Activated T-cell treated with anti-CD3 and anti-CD28 coated beads, Interleukin-2, amount 50 U/mL, for 4 hours (primary cell): ENCODE results near the gene WDR33. TPM values are rescaled to one million over a fixed set of nuclear protein-coding genes. Genes with fewer than 3 reads are reported as not detected.
A peak's percentile ranks its signal among the peaks of the same experiment; 100 is the strongest.

ENCODE experiments used
- ATAC-seq, 2 donors: fragments of 200-7000 bp; cut with Tn5 transposase; one replicate each; pipeline ENCODE4 v1.10.0; 2021
- DNase-seq: peaks from one replicate; pipeline ENCODE4 v3.0.0-alpha.2; 2020
- H3K27me3 Mint-ChIP-seq: one replicate; pipeline ENCODE4 v1.8.0; 2021; ENCODE audit warnings: low read depth, mixed read lengths
- H3K36me3 Mint-ChIP-seq: one replicate; pipeline ENCODE4 v1.8.0; 2022; ENCODE audit warnings: mixed read lengths; ENCODE audit not compliant: insufficient read depth
- H3K4me1 Mint-ChIP-seq: one replicate; pipeline ENCODE4 v1.8.0; 2021; ENCODE audit warnings: low read depth, mixed read lengths
- H3K4me3 Mint-ChIP-seq: one replicate; pipeline ENCODE4 v1.8.0; 2021; ENCODE audit warnings: mild to moderate bottlenecking, moderate library complexity, mixed read lengths
- H3K9me3 Mint-ChIP-seq: one replicate; pipeline ENCODE4 v1.8.0; 2021; ENCODE audit warnings: mixed read lengths
- total RNA-seq, 3 donors: library from RNA; stranded (reverse); gene quantifications; one replicate each; pipeline ENCODE4 v1.2.1, GENCODE V29; 2021

WDR33 gene
- total RNA-seq, 3 donors from 2014 or later, result 71.8 to 79.9 (median 72.8) TPM

DNA sequence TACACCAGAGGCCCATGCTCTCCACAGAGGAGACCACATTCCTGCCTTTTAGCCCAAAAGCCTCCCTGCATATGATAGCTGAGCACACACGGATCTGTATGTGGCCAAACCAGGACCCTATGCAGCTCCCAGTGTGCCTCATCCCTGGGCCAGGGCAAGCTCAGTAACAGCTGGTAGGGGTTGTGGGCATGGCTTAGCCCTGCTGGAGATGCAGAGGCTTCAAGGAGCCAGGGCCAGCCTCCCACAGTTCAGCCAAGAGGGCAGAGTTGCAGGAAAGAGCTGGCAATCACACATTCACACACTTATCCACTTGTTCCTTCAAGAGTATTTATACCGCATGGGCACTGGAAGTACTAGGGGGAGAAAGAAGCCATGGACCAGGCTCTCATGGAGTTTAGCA, 134.1 kb downstream of the WDR33 start:
- Mint-ChIP-seq H3K4me3 (no peak overlapping the region), H3K27me3 (peaks cover 56% of the 10 kb centered on the region), H3K4me1 (peaks cover 12% of the 10 kb centered on the region), H3K9me3 (no peaks in the 10 kb centered on the region), H3K36me3 (no peaks in the 10 kb centered on the region)
- no peak for DNase-seq
- no peak for ATAC-seq

DNA sequence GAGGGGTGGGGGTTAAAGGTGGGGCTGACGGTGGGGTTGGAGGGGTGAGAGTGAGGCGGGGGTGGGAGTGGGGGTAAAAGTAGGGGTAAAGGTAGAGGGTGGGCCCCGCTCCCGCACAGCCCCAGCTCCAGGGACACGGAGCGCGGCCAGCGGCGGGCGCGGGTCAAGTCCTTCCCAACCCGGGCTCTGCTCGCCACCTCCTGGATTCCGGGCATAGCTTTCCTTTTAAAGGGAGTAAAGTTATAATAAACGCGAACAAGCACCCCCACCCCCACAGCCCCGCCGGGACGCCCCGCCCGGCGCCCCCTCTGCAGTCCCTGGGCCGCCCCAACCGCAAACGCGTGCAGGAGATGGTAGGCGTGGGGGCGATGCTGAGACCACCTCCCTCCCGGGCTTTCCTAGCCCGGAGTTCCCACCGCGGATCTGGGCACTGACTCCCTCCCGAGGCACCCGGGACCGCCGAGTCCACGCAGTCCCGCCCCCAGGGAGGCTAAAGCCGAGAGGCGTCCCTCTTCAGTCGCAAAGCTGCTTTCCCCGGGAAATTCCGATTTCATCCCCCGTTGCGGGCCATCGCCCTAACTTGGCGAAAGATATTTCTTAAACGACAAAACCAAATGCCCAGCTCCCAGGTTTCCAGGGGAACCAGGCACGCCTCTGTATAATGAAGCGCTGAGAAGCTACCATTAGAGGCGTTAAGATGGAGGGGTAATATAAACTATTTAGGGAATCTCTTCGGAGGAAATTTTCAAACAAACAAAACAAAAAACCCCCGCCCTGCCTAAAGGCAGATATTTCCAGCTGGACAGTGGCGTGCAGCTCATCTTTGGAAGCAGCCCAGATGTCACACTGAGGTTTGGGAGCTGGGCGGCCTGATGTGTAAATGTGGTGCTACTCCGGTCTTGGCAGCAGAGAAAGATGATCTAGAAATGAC, 135.4 kb downstream of the WDR33 start, which contains the start of gene LIMS2:
LIMS2 (minus strand) TSS at position 200 of the 931 bp plus-strand sequence. CDS start 506 bp downstream, outside the sequence.
- ATAC-seq, result peak in 1 of 2 donors; percentile 16

DNA sequence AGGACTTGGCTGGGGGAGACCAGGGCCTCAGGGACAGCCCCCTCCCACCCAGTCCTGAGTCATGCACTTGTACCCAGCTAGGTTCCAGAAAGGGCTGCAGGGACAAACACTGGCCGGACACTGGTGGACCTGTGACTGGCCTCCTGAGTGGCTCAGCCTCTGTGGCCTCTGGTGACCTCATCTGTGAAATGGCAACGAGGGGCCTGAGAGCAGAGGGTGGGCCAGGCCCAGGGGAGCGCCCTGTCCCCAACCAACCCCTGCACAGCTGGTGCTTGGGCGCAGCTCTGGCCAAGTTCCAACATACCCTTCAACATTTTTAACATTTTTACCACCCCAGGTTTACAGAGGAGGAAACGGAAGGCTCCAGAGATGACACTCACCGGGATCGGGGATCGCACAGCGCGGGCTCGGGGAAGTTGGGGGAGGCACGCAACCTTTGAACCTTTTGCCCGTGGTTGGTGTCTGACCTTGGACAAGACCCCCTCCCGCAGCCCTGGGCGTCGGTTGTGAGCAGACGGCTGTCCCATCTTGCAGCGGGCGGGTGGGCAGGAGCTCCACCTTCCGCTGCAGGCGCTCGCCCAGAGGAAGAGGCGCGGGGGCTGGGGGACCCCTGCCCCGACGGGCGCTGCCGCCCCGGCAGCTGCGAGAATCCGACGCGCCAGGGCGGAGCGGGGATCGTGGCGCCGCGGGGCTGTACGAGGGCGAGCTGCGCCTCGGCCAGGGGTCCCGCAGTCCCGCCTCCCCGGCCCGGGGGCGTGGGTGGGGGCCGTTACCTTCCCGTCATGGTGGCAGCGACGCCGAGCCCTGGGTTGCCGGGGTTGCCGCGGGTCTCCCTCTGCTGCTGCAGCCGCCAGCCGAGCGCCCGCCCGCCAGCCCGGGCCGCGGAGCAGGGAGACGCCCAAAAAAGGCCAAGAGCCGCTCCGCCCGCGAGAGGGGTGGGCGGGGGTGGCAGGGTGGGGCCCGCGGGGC, 136.4 kb downstream of the WDR33 start:
- no peaks in the 10 kb centered on the region for H3K9me3 Mint-ChIP-seq
- peak overlapping the region; percentile 78 for H3K4me3 Mint-ChIP-seq
- DNase-seq, result no peak
- no peaks in the 10 kb centered on the region for H3K36me3 Mint-ChIP-seq
- peaks cover 74% of the 10 kb centered on the region for H3K27me3 Mint-ChIP-seq
- peaks cover 11% of the 10 kb centered on the region for H3K4me1 Mint-ChIP-seq
- peak; percentile 55 to 62 for ATAC-seq

More for the DNA sequence above, 135.4 kb downstream of the WDR33 start, which contains the start of gene LIMS2:
- Mint-ChIP-seq H3K36me3 (no peaks in the 10 kb centered on the region), H3K9me3 (no peaks in the 10 kb centered on the region), H3K27me3 (peaks cover 64% of the 10 kb centered on the region), H3K4me1 (peaks cover 11% of the 10 kb centered on the region), H3K4me3 (peak within 1 kb of the TSS; percentile 78)
- DNase-seq, result no peak

DNA sequence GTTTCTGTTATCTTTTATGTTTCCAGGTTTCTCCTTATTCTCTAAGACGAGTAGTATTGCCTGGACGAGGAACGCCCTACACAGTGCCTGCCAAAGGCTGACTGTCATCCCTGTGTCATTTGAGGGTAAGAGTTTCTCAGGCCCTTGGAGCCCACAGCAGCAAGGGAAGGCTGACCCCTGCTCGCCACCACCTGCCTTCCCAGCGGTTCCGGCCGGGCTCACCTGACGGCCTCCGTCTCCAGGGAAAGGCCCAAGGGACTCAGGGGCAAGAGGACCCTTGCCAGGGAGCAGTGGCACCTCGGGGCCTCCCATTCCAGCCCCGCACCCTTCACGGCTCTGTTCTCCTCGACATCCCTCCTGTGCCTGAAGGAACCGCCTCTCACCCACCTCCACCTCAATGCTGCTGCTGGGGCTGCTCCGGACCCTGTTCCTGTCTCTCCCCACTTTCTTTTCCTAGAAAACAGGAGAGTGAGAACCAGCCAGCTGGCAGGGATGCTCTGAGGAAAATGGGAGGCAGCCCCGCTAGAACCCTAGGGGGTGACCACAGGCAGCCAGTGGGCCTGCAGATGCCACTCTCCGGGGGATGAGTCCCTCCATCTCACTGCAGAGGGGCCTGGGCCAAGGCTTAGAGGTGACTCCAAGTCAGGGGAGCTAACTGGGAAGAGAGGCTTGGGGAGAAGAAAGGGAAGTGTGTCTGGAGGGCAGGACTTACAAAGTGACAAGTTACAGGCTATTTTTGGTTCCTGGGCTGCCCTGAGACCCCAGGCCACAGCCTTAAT, 137.5 kb downstream of the WDR33 start:
- ATAC-seq (no peak), DNase-seq (no peak)
- no peaks in the 10 kb centered on the region for H3K9me3 Mint-ChIP-seq
- peaks cover 11% of the 10 kb centered on the region for H3K4me1 Mint-ChIP-seq
- H3K4me3 Mint-ChIP-seq, result peak overlapping the region; percentile 35
- H3K36me3 Mint-ChIP-seq, result no peaks in the 10 kb centered on the region
- H3K27me3 Mint-ChIP-seq, result peaks cover 75% of the 10 kb centered on the region

DNA sequence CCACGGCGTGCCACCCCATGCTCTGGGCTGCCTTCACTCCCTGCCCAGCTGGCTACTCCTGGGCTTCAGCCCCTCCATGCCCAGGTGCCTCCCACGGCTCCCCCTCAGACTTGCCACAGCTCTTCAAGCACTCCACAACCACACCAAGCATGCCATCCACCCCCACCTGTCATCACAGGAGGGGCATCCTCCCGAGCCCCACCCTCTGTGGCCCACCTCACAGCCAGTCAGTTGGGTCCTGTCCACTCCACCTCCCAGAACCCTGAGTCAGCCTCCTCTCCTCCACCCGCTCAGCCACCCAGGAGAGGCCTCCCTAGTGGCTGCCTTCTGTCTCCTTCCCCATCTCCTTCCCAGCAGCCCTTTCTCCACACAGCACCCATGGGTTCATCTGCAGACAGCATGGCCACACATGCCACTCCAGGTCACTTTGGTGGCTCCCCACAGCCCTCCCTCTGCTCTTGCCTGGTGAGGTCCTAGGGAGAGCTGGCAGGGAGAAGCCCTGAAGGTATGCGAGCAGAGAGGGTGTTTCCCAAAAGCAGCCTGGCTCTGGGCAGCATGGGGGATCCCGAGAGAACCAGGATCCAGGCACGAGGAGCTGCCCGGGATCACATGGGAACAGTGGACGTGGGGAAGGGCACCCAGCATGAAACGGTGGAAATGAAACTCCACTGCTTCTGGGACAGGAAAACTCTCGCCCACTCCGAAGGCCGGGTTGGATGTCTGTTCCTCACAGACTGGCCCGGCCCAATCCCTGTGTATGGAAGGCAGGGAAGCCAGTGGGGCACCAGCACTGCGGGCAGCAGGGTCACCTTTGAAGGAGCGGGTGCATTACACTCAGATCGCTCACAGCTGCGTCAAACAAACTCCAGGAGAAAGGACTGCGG, 138.4 kb downstream of the WDR33 start:
- no peak for DNase-seq
- Mint-ChIP-seq H3K36me3 (no peaks in the 10 kb centered on the region), H3K27me3 (peaks cover 68% of the 10 kb centered on the region), H3K9me3 (no peaks in the 10 kb centered on the region), H3K4me1 (peaks cover 11% of the 10 kb centered on the region), H3K4me3 (no peak overlapping the region)
- ATAC-seq, result no peak

DNA sequence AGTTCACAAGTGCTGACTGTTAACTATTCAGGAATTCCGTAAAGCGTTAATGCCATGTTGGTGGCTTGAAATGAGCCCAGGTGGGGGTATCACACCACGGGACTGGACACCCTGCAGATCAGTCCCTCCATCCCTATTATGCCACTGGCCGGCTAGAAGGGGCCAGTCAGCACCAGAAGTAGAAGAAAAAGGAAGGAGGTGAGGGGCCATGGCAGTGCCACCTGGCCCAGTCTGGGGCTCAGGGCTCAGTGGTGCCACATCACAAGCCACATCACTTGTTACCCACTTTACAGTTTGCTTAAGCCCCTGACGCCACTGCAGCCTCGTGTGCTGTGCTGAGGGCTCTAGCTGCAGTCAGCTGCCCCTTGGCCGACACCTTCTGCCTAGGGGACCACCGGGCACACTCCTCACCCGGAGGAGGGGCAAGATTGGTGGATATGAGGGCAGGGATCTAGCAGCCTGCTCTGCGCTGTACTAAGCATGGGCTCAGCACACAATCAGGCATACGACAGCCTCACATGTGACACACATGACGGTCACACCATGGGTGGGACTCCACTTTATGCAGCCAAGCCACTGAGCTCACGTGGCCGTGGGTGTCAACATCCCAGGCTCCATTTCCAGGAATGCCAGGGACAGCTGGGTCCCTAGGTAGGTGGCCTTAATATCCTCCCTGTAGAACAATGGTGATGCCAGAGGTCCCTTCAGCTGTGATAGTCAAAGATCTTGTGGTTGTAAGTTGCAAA, 139.2 kb downstream of the WDR33 start:
- ATAC-seq (no peak), DNase-seq (no peak)
- H3K4me3 Mint-ChIP-seq, result no peak overlapping the region
- peaks cover 11% of the 10 kb centered on the region for H3K4me1 Mint-ChIP-seq
- no peaks in the 10 kb centered on the region for H3K9me3 Mint-ChIP-seq
- H3K36me3 Mint-ChIP-seq, result no peaks in the 10 kb centered on the region
- H3K27me3 Mint-ChIP-seq, result peaks cover 64% of the 10 kb centered on the region

DNA sequence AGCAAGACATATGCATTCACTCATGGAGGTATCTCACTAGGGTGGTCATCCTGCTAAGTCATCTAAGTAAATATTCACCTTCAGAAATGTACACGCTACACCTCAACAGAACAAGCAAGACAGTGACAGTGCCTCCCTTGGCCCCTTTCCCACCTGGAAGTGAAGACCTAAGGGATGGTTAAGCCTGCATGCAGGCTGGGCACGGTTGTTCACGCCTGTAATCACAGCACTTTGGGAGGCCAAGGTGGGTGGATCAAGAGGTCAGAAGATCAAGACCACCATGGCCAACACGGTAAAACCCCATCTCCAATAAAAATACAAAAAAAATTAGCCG, 140.0 kb downstream of the WDR33 start:
- no peak overlapping the region for H3K4me3 Mint-ChIP-seq
- peaks cover 65% of the 10 kb centered on the region for H3K27me3 Mint-ChIP-seq
- DNase-seq (no peak), ATAC-seq (no peak)
- H3K9me3 Mint-ChIP-seq, result no peaks in the 10 kb centered on the region
- H3K4me1 Mint-ChIP-seq, result peaks cover 8% of the 10 kb centered on the region
- H3K36me3 Mint-ChIP-seq, result no peaks in the 10 kb centered on the region

DNA sequence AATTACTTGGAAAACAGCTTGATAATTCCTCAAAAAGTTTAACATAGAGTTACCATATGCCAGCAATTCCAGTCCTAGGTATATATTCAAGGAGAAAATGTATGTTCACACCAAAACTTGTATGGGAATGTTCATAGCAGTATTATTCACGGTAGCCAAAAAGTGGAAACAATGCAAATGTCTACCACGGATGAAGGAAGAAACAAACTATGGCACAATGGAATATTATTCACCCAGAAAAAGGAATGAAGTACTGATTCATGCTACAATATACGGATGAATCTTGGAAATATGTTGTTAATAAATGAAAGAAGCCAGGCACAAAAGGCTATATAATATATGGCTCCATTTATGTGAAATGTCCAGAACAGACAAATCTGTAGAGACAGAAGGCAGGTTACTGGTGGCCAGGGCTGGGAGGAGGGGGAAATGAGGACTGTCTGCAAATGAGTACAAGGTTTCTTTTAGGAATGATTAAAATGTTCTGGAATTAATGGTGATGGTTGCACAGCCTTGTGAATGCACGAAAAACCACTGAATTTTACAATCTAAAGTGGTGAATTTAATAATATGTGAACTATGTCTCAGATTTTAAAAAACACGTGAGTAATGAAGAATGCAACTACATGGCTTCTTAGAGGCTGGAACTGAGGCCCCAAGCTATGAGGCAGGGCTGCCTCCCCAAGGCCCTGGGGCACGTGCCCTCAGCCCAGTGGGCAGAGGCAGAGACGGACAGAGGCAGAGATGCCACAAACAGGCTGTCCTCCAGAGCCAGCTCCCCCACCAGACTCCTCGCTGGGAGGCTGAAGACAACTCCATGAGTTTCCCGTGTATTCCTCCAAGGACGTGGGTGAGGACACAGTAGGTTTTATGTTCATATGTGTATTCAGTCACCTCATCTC, 140.7 kb downstream of the WDR33 start:
- Mint-ChIP-seq H3K9me3 (no peaks in the 10 kb centered on the region), H3K36me3 (no peaks in the 10 kb centered on the region), H3K27me3 (peaks cover 67% of the 10 kb centered on the region), H3K4me1 (peaks cover 5% of the 10 kb centered on the region), H3K4me3 (no peak overlapping the region)
- DNase-seq (no peak), ATAC-seq (no peak)

DNA sequence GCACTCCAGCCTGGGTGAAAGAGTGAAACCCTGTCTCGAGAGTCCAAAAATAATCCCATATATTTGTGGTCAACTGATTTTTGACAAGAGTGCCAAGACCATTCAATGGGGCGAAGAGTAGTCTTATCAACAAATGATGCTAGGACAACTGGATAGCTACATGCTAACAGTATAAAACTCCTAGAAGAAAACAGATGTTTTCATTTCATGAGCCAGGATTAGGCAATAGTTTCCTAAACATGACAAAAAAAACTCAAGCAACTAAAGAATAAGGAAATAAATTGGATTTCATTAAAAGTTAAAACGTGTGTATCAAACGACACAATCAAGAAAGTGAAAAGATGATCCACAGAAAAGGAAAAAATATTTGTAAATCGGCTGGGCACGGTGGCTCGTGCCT, 141.9 kb downstream of the WDR33 start:
- ATAC-seq (no peak), DNase-seq (no peak)
- no peaks in the 10 kb centered on the region for H3K9me3 Mint-ChIP-seq
- no peaks in the 10 kb centered on the region for H3K4me1 Mint-ChIP-seq
- H3K36me3 Mint-ChIP-seq, result no peaks in the 10 kb centered on the region
- peaks cover 71% of the 10 kb centered on the region for H3K27me3 Mint-ChIP-seq
- H3K4me3 Mint-ChIP-seq, result no peak overlapping the region

DNA sequence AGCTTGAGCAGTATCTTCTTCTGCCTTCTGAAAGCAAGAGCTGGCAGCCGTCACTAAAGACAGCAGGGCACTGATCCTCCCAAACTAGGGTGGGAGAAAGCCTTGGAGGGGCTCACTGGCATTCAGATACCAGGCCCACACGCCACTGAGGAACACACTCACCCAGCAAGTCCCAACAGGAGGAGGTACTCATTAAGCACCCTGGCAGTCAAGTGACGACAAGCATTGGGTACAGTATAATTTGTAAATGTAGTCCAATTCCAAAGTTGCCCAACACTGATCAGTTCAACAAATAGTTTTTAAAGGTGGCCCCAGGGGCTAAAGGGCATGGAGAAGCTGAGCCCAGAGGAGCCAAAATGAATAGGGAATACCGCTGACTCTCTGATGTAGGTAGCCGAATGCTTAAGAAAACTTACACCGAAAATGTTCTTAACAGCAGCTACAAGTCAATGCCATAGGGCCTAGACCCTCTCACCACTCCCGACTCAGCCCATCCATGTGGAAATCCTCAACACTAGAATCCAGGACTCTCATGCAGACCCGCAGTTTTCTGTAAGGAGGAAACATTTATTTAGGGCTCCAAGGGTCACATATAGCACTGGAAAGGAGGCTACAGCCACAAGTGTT, 145.6 kb downstream of the WDR33 start:
- Mint-ChIP-seq H3K36me3 (no peaks in the 10 kb centered on the region), H3K4me3 (no peak overlapping the region), H3K9me3 (no peaks in the 10 kb centered on the region), H3K4me1 (no peaks in the 10 kb centered on the region), H3K27me3 (peaks cover 67% of the 10 kb centered on the region)
- DNase-seq (no peak), ATAC-seq (no peak)

DNA sequence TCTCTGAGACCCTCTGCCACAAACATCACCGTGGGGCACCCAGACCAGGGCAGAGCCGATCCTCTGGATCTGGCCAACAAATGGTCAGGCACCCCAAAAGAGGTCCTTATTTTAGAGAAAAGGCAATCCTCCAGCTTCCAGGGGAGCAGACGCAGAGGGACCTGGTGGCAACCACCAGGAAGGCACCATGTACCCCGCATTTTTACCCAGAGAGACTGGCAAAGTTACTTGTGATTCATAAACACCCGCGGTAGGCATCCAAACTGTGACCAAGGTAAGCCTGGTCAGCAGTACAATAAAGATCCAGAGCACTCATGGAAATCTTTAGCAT, 146.1 kb downstream of the WDR33 start:
- ATAC-seq (no peak), DNase-seq (no peak)
- H3K9me3 Mint-ChIP-seq, result no peaks in the 10 kb centered on the region
- H3K27me3 Mint-ChIP-seq, result peaks cover 62% of the 10 kb centered on the region
- no peaks in the 10 kb centered on the region for H3K36me3 Mint-ChIP-seq
- no peaks in the 10 kb centered on the region for H3K4me1 Mint-ChIP-seq
- no peak overlapping the region for H3K4me3 Mint-ChIP-seq
